Motor neuron (in vitro differentiated cells): Measurements from ENCODE around the gene CMTM8. TPM values are rescaled to one million over a fixed set of nuclear protein-coding genes. Genes with fewer than 3 reads are reported as not detected.

Experiments
- ATAC-seq, 8 experiments: fragments of 200-7000 bp; cut with Tn5 transposase; replicated peaks in 6 of 8; 2 replicates each; pipeline ENCODE4 v1.8.0; 2021; ENCODE audit warnings: mild to moderate bottlenecking in 8 of 8, moderate library complexity in 8 of 8
- H3K27ac ChIP-seq, 2 donors: fragments of 250-450 bp; sonication (Bioruptor Pico); 2 replicates each; pipeline ENCODE4 v1.9.0; 2021; ENCODE audit warnings: antibody characterized with exemption in 2 of 2, mild to moderate bottlenecking in 2 of 2, moderate library complexity in 1 of 2
- H3K4me1 ChIP-seq, 2 donors: fragments of 250-450 bp; sonication (Bioruptor Pico); replicated peaks in 1 of 2; 2 replicates each; pipeline ENCODE4 v1.6.1; 2021; ENCODE audit warnings: antibody characterized with exemption in 2 of 2, mild to moderate bottlenecking in 2 of 2, moderate library complexity in 1 of 2
- H3K4me3 ChIP-seq, 5 donors: fragments of 250-450 bp; sonication (Bioruptor Pico); 2 replicates each; pipeline ENCODE4 v1.9.0; 2021; ENCODE audit warnings: antibody characterized with exemption in 5 of 5, mild to moderate bottlenecking in 5 of 5, moderate library complexity in 4 of 5
- WGBS, 10 experiments: fragments of 450-650 bp; shearing (Covaris generic); methylation state at CpG; one replicate each; pipeline ENCODE4 v1.0.0; 2022; 5-methylcytosine and 5-hydroxymethylcytosine counted together
- in situ Hi-C, 9 experiments: fragments of 400-800 bp; cut with MboI; loops; one replicate each; pipeline ENCODE4 v1.15.0; 2021; ENCODE audit warnings: low sequenced_read_pairs in 9 of 9, low pct_unique_long_range_greater_than_20kb in 2 of 9; ENCODE audit not compliant: unreplicated experiment in 9 of 9
- total RNA-seq, 8 experiments: library from RNA; unstranded; fragments of 300-600 nt; gene quantifications; 2 replicates each; pipeline versions ENCODE4 v1.2.3 to v1.2.4, GENCODE V29; 2022

CMTM8 gene
- total RNA-seq, 8 experiments from 2014 or later = 0.40 to 2.4 (median 1.3) TPM

DNA sequence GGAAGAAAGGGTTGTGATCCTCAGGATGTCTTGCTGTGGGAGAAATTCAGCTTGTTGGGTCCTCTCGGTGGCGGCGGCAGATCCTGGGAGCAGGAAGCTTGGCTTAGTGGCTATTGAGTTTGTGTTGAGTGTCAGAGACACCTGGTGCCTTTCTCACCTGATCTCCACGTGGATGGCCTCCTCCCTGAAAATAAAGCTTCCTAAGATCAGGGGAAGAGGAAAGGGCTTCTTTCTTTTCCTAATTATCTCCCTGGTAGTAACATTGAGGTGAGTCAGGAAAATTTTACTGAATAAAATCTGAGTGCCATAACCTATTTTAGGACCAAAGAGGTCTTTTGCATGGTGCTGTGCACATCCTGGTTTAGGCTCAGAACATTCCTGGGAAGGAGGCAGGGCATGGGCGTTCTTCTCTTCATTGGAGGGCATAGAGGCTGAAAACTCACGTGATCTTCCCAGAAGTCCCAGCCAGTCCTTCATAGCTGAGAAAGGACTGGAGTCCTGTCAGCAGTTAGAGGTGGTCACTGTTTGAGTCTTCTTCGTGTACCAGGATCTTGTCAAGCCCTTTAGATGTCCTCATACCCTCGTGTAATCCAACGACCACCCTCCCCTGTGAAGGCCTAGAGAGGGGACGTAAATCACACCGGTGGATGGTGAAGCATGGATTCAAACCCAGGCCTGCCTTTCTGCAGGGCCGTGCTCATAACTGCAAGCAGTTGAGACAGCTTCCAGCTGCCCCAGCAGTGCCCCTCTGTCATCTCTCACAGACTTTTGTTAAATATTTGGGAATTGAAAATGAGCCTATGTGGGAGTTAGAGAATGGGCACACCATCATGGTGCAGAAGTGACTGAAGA is 1.1 kb downstream of the CMTM8 start:
- in situ Hi-C loops = no loop called here
- Histone ChIP-seq H3K4me1 (no peaks in the 10 kb centered on the region), H3K27ac (no peak overlapping the region), H3K4me3 (peak overlapping the region; percentile 46 to 66 (median 54))
- 0 to 78% (median 42%) methylated on average over 1 to 9 of the region's 12 CpGs for WGBS, 10 experiments
- ATAC-seq = peak in 1 of 8 experiments; percentile 10

GRCh38 chr3:32240159-32240545 is 1.7 kb downstream of the CMTM8 start:
- 70 to 100% (median 91%) methylated on average over 1 to 5 of the region's 6 CpGs for WGBS, 10 experiments
- peak in 2 of 8 experiments; percentile 26 to 41 for ATAC-seq
- Histone ChIP-seq H3K27ac (no peak overlapping the region), H3K4me1 (no peaks in the 10 kb centered on the region), H3K4me3 (peak overlapping the region in 1 of 5 donors; percentile 54)
- in situ Hi-C loops = no loop called here

- Histone ChIP-seq H3K4me1 (no peaks in the 10 kb centered on the region), H3K27ac (no peak overlapping the region), H3K4me3 (no peak overlapping the region)
- in situ Hi-C loops = no loop called here
- WGBS, 10 experiments = 18 to 100% (median 83%) methylated on average over 1 to 4 of the region's 4 CpGs
- ATAC-seq = no peak
Observed at GRCh38 chr3:32241100-32241499, 2.6 kb downstream of the CMTM8 start.

GRCh38 chr3:32243519-32243918 is 5.0 kb downstream of the CMTM8 start:
- no peak overlapping the region for H3K4me3 ChIP-seq
- H3K27ac ChIP-seq = no peak overlapping the region
- 13 to 100% (median 83%) methylated on average over 1 to 2 of the region's 2 CpGs; no CpG with 5 or more reads in 3 of the 10 experiments for WGBS, 10 experiments
- ATAC-seq = no peak
- no peaks in the 10 kb centered on the region for H3K4me1 ChIP-seq
- in situ Hi-C loops = no loop called here

GRCh38 chr3:32245200-32245599 is 6.7 kb downstream of the CMTM8 start:
- Histone ChIP-seq H3K4me3 (no peak overlapping the region), H3K4me1 (no peaks in the 10 kb centered on the region), H3K27ac (no peak overlapping the region)
- ATAC-seq = no peak
- in situ Hi-C loops = no loop called here
- WGBS, 10 experiments = 14 to 92% (median 80%) methylated on average over 1 to 2 of the region's 2 CpGs; no CpG with 5 or more reads in 1 of the 10 experiments

DNA sequence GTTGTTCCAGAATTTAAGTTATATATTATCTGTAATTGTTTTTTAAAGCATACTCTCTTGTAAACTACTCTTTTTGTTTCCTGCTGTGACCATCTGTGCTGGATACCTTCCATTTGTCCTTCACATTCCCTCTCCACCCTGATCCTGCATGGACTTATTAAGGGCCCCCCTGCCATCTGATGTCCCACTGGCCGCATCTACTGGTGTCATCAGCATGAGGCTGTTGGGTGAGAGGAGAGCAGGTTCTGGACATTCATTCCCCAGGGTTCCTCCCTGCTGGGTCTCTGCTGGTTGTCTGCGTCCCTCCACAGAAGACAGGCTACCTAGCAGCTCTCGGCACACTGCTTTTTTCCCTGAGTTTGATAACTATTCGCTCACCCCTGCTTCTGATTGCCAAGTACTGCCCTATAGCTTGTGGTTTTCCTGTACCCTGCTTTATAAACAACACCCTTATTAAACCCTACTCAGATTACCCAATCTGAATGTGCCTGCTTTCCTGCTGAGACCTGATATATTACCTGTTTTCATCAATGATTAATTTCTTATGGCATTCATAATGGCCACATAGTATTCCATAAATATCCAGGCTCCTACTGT is 7.7 kb downstream of the CMTM8 start:
- 81 to 100% (median 86%) methylated on average over 1 to 4 of the region's 4 CpGs; no CpG with 5 or more reads in 4 of the 10 experiments for WGBS, 10 experiments
- in situ Hi-C loops = no loop called here
- no peak for ATAC-seq

DNA sequence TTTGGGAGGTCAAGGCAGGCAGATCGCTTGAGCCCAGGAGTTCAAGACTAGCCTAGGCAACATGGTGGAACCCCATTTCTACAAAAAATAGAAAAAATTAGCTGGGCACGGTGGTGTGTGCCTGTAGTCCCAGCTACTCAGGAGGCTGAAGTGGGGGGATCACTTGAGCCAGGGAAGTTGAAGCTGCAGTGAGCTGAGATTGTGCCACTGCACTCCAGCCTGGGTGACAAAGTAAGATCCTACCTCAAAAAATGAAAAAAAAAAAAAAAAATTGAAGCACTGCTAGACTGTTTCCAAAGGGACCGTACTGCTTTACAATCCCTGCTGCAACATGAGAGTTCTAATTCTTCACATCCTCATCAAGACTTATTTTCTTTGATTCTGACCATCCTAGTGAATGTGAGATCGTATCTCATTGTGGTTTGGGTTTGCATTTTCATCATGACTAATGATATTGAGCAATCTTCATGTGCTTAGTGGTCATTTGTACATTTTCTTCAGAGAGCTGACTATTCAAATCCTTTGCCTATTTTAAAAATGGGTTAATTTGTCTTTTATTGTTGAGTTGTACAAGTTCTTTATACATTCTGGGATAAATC is 10.8 kb downstream of the CMTM8 start:
- Histone ChIP-seq H3K4me3 (no peak overlapping the region), H3K4me1 (no peaks in the 10 kb centered on the region), H3K27ac (no peak overlapping the region)
- in situ Hi-C loops = no loop called here
- ATAC-seq = peak in 3 of 8 experiments; percentile 27 to 99 (median 99)
- WGBS, 10 experiments = 18 to 100% (median 88%) methylated on average over 1 to 4 of the region's 4 CpGs

More for the DNA sequence above, 7.7 kb downstream of the CMTM8 start:
- H3K27ac ChIP-seq = no peak overlapping the region
- H3K4me3 ChIP-seq = no peak overlapping the region
- H3K4me1 ChIP-seq = no peaks in the 10 kb centered on the region

DNA sequence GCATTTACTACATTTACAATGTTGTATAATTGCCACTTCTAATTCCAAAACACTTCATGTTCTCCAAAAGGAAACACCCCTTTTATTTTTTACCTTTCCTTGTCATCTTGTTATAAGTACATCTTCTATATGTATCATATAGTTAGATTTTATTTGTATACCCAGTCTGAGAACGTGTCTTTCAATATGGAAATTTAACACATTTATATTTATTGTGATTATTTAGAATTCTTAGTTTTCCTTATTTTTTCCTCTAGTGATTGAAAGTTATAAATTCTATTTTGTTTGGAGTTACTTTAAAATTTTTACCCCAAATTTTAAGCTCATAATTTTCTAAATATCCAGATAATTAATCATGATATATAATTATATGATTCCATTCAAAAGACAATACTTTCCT is 15.8 kb downstream of the CMTM8 start:
- H3K4me1 ChIP-seq = no peaks in the 10 kb centered on the region
- 8 to 100% (median 88%) methylated on average over 1 of the region's 1 CpG; no CpG with 5 or more reads in 1 of the 10 experiments for WGBS, 10 experiments
- no peak for ATAC-seq
- in situ Hi-C loops = no loop called here
- no peak overlapping the region for H3K4me3 ChIP-seq
- no peak overlapping the region for H3K27ac ChIP-seq

- H3K4me3 ChIP-seq = no peak overlapping the region
- no peak overlapping the region for H3K27ac ChIP-seq
- no peaks in the 10 kb centered on the region for H3K4me1 ChIP-seq
- in situ Hi-C loops = no loop called here
- no peak for ATAC-seq
- 23 to 100% (median 80%) methylated on average over 1 to 2 of the region's 2 CpGs for WGBS, 10 experiments
Observed at GRCh38 chr3:32255345-32255744, 16.9 kb downstream of the CMTM8 start.

DNA sequence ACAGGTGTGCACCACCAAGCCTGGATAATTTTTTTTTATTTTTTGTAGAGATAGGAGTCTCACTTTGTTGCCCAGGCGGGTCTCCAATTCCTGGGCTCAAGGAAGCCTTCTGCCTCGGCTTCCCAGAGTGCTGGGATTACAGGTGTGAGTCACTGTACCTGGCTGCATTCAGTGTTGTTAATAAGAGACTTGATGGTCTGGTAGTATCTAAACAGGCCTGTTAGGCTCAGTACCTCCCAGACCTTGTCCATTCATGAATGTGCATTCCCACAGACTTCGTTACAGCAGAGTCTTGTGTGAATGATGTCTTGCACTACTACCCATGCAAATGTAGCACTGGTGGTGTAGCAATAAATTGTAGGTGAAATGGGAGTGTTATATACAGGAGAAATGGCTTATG is 17.7 kb downstream of the CMTM8 start:
- H3K4me1 ChIP-seq = no peaks in the 10 kb centered on the region
- no peak overlapping the region for H3K27ac ChIP-seq
- WGBS, 10 experiments = 17 to 100% (median 80%) methylated on average over 1 to 3 of the region's 3 CpGs; no CpG with 5 or more reads in 3 of the 10 experiments
- ATAC-seq = no peak
- no peak overlapping the region for H3K4me3 ChIP-seq
- in situ Hi-C loops = no loop called here

- WGBS, 10 experiments = 43 to 100% (median 88%) methylated on average over 1 to 3 of the region's 3 CpGs; no CpG with 5 or more reads in 3 of the 10 experiments
- no peaks in the 10 kb centered on the region for H3K4me1 ChIP-seq
- ATAC-seq = peak in 1 of 8 experiments; percentile 28
- in situ Hi-C loops = no loop called here
- no peak overlapping the region for H3K4me3 ChIP-seq
- no peak overlapping the region for H3K27ac ChIP-seq
Observed at GRCh38 chr3:32257042-32257441, 18.6 kb downstream of the CMTM8 start.

DNA sequence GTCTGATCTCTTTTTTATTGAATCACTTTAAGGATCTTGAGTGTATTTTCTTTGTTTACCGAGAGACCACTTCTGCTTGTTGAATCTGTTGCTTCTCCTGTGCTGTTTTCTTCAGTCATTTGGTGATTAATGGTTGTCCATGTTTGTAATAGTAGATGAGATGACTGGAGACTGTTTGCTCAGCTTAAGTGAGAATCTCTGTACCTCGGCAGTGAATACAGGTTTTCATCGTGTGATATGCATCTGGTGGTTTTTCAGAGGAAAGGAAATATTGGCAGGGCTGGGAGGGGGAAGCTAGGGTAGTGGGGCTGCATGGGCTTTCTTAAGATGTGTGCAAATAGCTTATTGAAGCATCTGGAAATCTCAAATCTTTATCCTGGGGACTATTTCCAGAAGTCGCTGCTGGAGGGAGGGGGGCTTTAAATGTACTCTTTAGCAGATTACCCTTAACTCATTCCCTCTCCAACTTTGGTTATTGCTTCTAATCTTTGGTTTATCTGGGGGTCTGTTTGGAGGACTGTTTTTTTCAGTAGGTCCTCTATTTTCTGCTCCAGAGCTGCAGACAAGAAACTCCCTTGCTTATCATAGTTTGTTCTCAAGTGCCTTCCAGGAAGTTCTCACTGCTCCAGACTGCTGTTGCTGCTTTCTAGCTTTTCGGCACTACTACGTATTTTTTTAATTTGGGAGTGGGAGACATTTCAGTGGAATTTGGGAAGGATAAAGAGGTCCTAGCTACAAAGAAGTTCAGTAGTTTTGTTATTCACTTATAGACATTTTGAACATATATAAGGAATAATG is 19.4 kb downstream of the CMTM8 start:
- H3K4me1 ChIP-seq = no peaks in the 10 kb centered on the region
- in situ Hi-C loops = no loop called here
- H3K27ac ChIP-seq = no peak overlapping the region
- 15 to 96% (median 88%) methylated on average over 1 to 6 of the region's 6 CpGs for WGBS, 10 experiments
- H3K4me3 ChIP-seq = no peak overlapping the region
- ATAC-seq = peak in 2 of 8 experiments; percentile 19 to 73

DNA sequence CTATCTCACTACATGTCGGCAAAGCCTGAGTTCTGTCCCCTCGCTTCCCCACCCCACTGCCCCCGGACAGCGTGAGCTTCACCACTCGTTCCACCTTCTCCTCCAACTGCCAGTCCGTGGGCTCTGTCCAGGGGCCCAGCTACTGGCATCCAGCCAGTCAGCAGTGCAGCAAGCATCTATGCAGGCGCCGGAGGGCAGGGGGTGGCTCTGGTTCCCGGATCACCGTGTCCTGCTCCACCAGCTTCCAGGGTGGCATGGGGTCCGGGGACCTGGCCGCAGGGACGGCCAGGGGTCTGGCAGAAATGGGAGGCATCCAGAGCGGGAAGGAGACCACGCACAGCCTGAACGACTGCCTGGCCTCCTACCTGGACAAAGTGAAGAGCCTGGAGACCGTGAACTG is 20.4 kb downstream of the CMTM8 start:
- no peak for ATAC-seq
- WGBS, 10 experiments = 60 to 98% (median 78%) methylated on average over 4 to 9 of the region's 17 CpGs; no CpG with 5 or more reads in 6 of the 10 experiments
- Histone ChIP-seq H3K4me3 (no peak overlapping the region), H3K27ac (no peak overlapping the region), H3K4me1 (no peaks in the 10 kb centered on the region)
- in situ Hi-C loops = no loop called here
